OCI-LY1 (cell line): Measurements from ENCODE around the gene AIFM3.

Experiments used
- CTCF ChIP-seq: fragments of 200-600 bp; sonication (generic), shearing (Covaris generic); IDR thresholded peaks from 2 replicates; pipeline ENCODE4 v1.5.1; 2017; ENCODE audit warnings: mild to moderate bottlenecking, antibody characterized with exemption, low read length, moderate library complexity, mixed read lengths
- EZH2 ChIP-seq: fragments of 200-600 bp; sonication (generic), shearing (Covaris generic); IDR thresholded peaks from 2 replicates; pipeline ENCODE4 v1.8.0; 2017; ENCODE audit warnings: borderline replicate concordance, mixed run types, mild to moderate bottlenecking, antibody characterized with exemption, low read length, moderate library complexity, mixed read lengths

DNA sequence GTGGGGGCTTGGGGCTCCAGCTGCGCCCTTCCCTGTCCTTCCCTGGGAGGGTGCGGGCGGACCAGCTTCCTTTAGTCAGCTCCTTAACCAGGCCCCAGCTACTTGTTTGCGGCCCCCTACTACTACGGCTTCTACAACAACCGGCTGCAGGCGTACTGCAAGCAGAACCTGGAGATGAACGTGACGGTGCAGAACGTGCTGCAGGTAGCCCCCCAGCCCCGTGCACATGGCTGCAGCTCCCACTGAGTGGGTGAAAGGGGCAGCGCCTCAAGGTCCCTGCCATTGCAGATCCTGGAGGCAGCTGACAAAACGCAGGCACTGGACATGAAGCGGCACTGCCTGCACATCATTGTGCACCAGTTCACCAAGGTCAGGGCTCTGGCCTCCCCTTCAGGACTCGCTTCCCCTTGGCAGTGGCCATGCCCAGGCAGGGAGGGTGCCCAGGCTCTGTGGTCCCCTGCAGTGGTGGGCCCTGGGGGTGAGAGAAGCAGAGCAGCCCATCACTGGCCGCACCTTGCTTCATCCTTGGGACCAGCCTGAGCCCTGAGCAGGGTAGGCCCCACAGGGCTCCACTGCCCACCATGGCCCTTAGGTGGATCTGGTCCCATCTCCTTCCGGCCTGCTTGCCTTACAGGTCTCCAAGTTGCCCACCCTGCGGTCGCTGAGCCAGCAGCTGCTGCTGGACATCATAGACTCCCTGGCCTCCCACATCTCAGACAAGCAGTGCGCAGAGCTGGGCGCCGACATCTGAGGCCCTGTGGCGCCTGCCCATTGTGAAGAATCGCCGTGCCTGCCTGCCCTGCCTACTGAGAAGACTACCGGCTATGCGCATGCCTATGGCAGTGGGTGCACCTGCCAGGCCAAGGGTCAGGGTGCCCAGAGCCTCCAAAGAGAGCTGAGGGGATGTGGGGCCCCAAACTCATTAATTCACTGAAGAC lies 29.8 kb downstream of the AIFM3 start:
- TF ChIP-seq CTCF = no peak
- TF ChIP-seq EZH2 = no peak
